22Rv1 (cell line): ENCODE data around the gene ZFP36.

Source experiments
- CTCF ChIP-seq: fragments of 450-650 bp; IDR thresholded peaks from 2 replicates; pipeline ENCODE4 v1.5.1; 2017; ENCODE audit warnings: mild to moderate bottlenecking
- ZFX ChIP-seq: fragments of 450-650 bp; IDR thresholded peaks from 2 replicates; pipeline ENCODE4 v1.6.1; 2017; ENCODE audit warnings: antibody characterized with exemption, borderline replicate concordance

GRCh38 chr19:39445196-39446111 lies 38.8 kb downstream of the ZFP36 start, which contains the start of gene SUPT5H:
- no peak for TF ChIP-seq CTCF
- TF ChIP-seq ZFX: no peak
